GM12801 (cell line): ENCODE results near the gene MON1A.

ENCODE experiments used
- TF ChIP-seq, protein P1 (sequence below): IDR thresholded peaks from one replicate; pipeline ENCODE4 v1.5.1; 2011; ENCODE audit warnings: control low read depth; ENCODE audit not compliant: insufficient read length; ENCODE audit errors: extremely low read depth

The MON1A gene, protein sequence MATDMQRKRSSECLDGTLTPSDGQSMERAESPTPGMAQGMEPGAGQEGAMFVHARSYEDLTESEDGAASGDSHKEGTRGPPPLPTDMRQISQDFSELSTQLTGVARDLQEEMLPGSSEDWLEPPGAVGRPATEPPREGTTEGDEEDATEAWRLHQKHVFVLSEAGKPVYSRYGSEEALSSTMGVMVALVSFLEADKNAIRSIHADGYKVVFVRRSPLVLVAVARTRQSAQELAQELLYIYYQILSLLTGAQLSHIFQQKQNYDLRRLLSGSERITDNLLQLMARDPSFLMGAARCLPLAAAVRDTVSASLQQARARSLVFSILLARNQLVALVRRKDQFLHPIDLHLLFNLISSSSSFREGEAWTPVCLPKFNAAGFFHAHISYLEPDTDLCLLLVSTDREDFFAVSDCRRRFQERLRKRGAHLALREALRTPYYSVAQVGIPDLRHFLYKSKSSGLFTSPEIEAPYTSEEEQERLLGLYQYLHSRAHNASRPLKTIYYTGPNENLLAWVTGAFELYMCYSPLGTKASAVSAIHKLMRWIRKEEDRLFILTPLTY

DNA sequence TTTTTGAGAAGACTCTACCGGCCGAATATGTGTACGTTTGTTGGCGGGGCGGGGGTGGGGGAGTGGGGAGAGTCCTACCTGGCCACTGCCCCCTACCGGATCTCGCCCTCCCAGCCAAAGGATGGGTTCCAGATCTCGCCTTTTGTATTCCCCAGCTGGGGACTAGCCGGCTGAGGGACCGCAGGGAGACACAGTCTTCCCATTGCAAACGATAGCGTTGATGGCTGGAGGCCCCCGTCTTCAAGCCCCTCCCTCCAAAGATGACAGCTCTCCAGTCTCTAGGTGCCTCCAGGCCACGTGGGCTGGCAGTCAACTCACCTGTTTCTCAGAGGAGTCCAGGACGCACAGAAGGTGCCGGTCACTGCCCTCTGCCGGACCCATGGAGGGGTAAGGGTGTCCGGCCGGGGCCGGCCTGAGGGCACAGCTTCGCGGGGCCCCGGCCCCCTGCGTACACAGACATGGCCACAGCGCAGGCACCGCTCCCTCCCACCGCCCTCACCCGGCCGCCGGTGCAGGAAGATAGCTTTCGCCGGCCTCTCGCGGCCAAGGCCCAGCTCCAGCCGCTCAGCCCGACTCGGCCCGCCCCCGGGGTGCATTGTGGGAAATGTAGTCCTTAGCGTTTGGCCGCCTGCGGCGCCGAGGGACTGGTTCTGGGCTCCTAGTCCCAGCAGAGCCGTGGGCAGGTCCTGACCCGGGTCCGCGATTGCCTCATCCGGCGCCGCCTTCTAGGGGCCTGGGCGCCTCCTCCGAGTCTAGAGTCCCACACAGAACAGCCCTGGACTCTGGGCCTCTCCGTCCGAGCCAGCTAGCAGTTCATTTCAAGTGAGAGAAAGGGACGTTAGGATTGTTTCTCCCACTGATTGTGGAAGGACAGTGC, at the start of gene MON1A:
MON1A (minus strand) TSS at position 521 of the 877 bp plus-strand sequence. CDS start 16,465 bp downstream, outside the sequence.
- TF ChIP-seq, protein P1, sequence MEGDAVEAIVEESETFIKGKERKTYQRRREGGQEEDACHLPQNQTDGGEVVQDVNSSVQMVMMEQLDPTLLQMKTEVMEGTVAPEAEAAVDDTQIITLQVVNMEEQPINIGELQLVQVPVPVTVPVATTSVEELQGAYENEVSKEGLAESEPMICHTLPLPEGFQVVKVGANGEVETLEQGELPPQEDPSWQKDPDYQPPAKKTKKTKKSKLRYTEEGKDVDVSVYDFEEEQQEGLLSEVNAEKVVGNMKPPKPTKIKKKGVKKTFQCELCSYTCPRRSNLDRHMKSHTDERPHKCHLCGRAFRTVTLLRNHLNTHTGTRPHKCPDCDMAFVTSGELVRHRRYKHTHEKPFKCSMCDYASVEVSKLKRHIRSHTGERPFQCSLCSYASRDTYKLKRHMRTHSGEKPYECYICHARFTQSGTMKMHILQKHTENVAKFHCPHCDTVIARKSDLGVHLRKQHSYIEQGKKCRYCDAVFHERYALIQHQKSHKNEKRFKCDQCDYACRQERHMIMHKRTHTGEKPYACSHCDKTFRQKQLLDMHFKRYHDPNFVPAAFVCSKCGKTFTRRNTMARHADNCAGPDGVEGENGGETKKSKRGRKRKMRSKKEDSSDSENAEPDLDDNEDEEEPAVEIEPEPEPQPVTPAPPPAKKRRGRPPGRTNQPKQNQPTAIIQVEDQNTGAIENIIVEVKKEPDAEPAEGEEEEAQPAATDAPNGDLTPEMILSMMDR: no peak

DNA sequence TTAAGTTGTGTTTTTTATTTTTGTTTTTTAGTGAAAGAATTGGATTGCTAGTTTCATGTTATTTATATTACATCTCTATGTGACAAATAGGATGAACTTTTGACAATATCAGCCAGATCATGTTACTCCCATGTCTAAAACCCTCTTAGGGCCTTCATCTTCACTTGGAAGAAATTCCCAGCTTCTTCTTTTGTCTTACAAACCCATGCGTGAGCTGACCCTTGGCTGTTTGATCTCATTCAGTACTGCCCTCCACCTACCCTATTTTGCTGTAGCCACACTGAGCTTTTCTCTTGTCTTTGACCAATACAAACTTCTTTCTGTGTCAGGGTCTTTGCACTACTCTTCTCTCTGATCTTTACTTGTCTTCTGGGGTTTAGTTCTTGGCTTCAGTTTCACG, 47.3 kb upstream of the MON1A start:
- TF ChIP-seq, protein P1: no peak

DNA sequence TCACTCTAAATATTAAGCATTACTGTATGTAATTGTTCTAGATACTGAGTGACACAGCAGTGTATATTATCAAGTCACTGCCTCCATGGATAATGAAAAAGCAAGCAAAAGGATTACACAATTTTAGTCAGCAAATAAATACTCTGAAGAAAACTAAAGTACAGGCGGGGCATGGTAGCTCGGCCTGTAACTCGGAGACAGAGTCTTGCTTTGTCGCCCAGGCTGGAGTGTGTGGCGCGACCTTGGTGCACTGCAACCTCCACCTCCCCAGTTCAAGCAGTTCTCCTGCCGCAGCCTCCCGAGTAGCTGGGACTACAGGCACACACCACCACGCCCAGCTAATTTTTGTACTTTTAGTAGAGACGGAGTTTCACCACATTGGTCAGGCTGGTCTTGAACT, 43.0 kb upstream of the MON1A start:
- TF ChIP-seq, protein P1: no peak

DNA sequence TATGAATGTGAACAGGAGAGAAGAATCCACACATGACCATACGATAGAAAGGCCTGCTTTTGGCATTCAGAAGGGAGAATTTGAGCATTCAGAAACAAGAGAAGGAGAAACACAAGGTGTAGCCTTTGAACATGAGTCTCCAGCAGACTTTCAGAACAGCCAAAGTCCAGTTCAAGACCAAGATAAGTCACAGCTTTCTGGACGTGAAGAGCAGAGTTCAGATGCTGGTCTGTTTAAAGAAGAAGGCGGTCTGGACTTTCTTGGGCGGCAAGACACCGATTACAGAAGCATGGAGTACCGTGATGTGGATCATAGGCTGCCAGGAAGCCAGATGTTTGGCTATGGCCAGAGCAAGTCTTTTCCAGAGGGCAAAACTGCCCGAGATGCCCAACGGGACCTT, 38.7 kb upstream of the MON1A start:
- TF ChIP-seq, protein P1: no peak

DNA sequence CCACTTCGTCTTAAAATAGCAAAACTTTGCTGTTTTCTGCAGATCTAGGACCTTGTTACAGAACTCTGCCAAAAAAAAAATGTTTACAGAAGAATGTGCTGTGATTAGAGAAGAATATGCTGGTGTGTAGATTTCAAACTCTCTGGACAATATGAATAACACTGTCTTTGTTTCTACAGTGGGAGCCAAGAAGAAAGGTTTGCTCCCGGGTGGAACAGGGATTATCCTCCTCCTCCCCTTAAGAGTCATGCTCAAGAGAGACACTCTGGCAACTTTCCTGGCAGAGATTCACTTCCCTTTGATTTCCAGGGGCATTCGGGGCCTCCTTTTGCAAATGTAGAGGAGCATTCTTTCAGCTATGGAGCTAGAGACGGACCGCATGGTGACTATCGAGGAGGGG, 37.7 kb upstream of the MON1A start:
- TF ChIP-seq, protein P1: no peak

DNA sequence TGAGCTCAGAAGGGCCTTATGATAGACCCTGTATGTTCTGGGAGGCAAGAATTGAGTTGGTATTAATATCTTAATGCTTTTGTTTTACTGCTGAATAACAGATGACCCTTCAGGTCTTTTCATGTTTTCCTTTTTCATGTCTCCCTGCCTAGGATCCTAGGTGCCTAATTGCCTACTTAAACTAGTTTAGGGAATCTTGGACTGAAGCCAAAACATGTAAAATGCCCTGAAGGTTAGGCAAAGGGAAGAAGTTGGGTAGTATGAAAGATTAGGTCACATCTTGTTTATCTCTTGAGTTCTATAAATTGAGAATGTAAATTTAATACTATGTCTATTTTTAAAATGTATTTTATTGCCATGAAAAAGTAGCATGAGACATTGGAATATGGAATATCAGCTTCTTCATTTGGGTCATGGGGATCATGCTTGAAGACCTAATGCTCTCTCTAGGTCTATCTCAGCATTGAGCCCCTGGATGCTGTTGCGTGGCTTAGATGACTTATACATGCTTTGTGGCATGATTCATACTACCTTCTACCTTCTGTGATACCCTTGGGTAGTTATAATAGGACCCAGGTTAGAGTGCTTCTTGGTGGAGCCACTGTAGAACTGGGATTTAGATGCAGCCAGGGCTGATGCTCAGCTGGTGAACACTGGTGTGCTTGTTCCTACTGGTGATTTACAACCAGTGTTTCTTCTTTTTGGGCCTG, 36.8 kb upstream of the MON1A start:
- TF ChIP-seq, protein P1: no peak
